Ascending aorta (tissue), 2 donors: ENCODE measurements around the gene EP400. TPM values are rescaled to one million over a fixed set of nuclear protein-coding genes. Genes with fewer than 3 reads are reported as not detected.

ENCODE experiments used
- DNase-seq, 2 donors: peaks; one replicate each; pipeline ENCODE4 v3.0.0-alpha.2; 2019; ENCODE audit warnings: low spot score in 2 of 2
- H3K27ac ChIP-seq, 2 donors: fragments of 200-600 bp; sonication (generic); one replicate each; pipeline ENCODE4 v1.5.1; 2016 to 2017; ENCODE audit warnings: mild to moderate bottlenecking in 1 of 2
- H3K27me3 ChIP-seq: fragments of 200-600 bp; sonication (generic); one replicate; pipeline ENCODE4 v1.5.1; 2017
- H3K36me3 ChIP-seq, 2 donors: fragments of 200-600 bp; sonication (generic); one replicate each; pipeline ENCODE4 v1.5.1; 2016
- H3K4me1 ChIP-seq, 2 donors: fragments of 200-600 bp; sonication (generic); one replicate each; pipeline ENCODE4 v1.5.1; 2016 to 2017; ENCODE audit warnings: mild to moderate bottlenecking in 1 of 2
- H3K4me3 ChIP-seq, 2 donors: fragments of 200-600 bp; sonication (generic); one replicate each; pipeline ENCODE4 v1.5.1; 2016 to 2017; ENCODE audit warnings: mild to moderate bottlenecking in 1 of 2
- H3K9me3 ChIP-seq, 2 donors: fragments of 200-600 bp; sonication (generic); one replicate each; pipeline ENCODE4 v1.5.1; 2016
- CTCF ChIP-seq, 3 experiments: fragments of 200-600 bp in 2 of 3; fragments of 450-650 bp in 1 of 3; sonication (generic) in 2 of 3; IDR thresholded peaks; one replicate each; pipeline ENCODE4 v1.5.1; 2016 to 2019; ENCODE audit warnings: antibody characterized with exemption in 3 of 3, mild to moderate bottlenecking in 1 of 3, moderate library complexity in 1 of 3
- intact Hi-C: fragments of 100-400 bp; cut with DNase I; formaldehyde crosslinking; loops from one replicate; pipeline ENCODE4 v1.15.1; 2023
- total RNA-seq: library from RNA; depleted of rRNA; stranded (reverse); fragments of >200 nt; gene quantifications from one replicate; pipeline ENCODE4 v1.1.0, GENCODE V29; 2016

The EP400 gene
- total RNA-seq, 1 donor from 2014 or later = 23.3 TPM

GRCh38 chr12:131929581-131930456 lies 19.9 kb upstream of the EP400 start:
- no peak for TF ChIP-seq CTCF (IDR thresholded peaks at IDR 0.05)
- H3K27ac ChIP-seq = no peak overlapping the region
- peaks cover 6 to 8% of the 10 kb centered on the region in 2 donors for H3K4me1 ChIP-seq
- no peaks in the 10 kb centered on the region for H3K9me3 ChIP-seq
- H3K36me3 ChIP-seq = peaks cover 20 to 27% of the 10 kb centered on the region in 2 donors
- H3K4me3 ChIP-seq = peak overlapping the region; percentile 58 to 80
- intact Hi-C loops = loop anchor here (1.0 to 2.0 kb wide), 3 partner anchors 17 to 34 kb away; partner anchors contain the start of gene EP400
- no peak for DNase-seq
- H3K27me3 ChIP-seq = no peaks in the 10 kb centered on the region

- peaks cover 6 to 8% of the 10 kb centered on the region in 2 donors for H3K4me1 ChIP-seq
- intact Hi-C loops = no loop called here
Observed at GRCh38 chr12:131930510-131930909, 19.2 kb upstream of the EP400 start.

GRCh38 chr12:131933387-131933786 lies 16.4 kb upstream of the EP400 start:
- Histone ChIP-seq H3K4me3 (no peak overlapping the region), H3K9me3 (no peaks in the 10 kb centered on the region), H3K27me3 (no peaks in the 10 kb centered on the region), H3K4me1 (peaks cover 6 to 8% of the 10 kb centered on the region in 2 donors), H3K27ac (no peak overlapping the region), H3K36me3 (peaks cover 25 to 38% of the 10 kb centered on the region in 2 donors)
- no peak for DNase-seq
- intact Hi-C loops = no loop called here
- TF ChIP-seq CTCF (IDR thresholded peaks at IDR 0.05) = no peak

More at GRCh38 chr12:131930510-131930909, 19.2 kb upstream of the EP400 start:
- DNase-seq = no peak
- H3K9me3 ChIP-seq = no peaks in the 10 kb centered on the region
- peak overlapping the region; percentile 58 to 80 for H3K4me3 ChIP-seq
- no peak overlapping the region for H3K27ac ChIP-seq
- H3K27me3 ChIP-seq = no peaks in the 10 kb centered on the region
- no peak for TF ChIP-seq CTCF (IDR thresholded peaks at IDR 0.05)
- peaks cover 20 to 33% of the 10 kb centered on the region in 2 donors for H3K36me3 ChIP-seq

GRCh38 chr12:131934535-131934934 lies 15.2 kb upstream of the EP400 start:
- intact Hi-C loops = no loop called here
- no peaks in the 10 kb centered on the region for H3K9me3 ChIP-seq
- H3K27ac ChIP-seq = no peak overlapping the region
- DNase-seq = no peak
- H3K36me3 ChIP-seq = peaks cover 31 to 46% of the 10 kb centered on the region in 2 donors
- no peaks in the 10 kb centered on the region for H3K27me3 ChIP-seq
- H3K4me3 ChIP-seq = no peak overlapping the region
- H3K4me1 ChIP-seq = peaks cover 6 to 8% of the 10 kb centered on the region in 2 donors
- no peak for TF ChIP-seq CTCF (IDR thresholded peaks at IDR 0.05)

GRCh38 chr12:131938082-131938481 lies 11.7 kb upstream of the EP400 start:
- DNase-seq = no peak
- no peak overlapping the region for H3K4me3 ChIP-seq
- intact Hi-C loops = no loop called here
- no peaks in the 10 kb centered on the region for H3K4me1 ChIP-seq
- H3K36me3 ChIP-seq = peaks cover 36 to 56% of the 10 kb centered on the region in 2 donors
- no peaks in the 10 kb centered on the region for H3K27me3 ChIP-seq
- no peaks in the 10 kb centered on the region for H3K9me3 ChIP-seq
- H3K27ac ChIP-seq = no peak overlapping the region
- TF ChIP-seq CTCF (IDR thresholded peaks at IDR 0.05) = no peak
